Body of pancreas (tissue), 4 donors: ENCODE results near the gene UBAP1.

Experiments used
- POLR2A ChIP-seq, 3 donors: fragments of 450-650 bp; IDR thresholded peaks; one replicate each; pipeline ENCODE4 v1.6.1; 2016; ENCODE audit warnings: antibody characterized with exemption in 3 of 3, mild to moderate bottlenecking in 2 of 3
- TF ChIP-seq, protein P1 (sequence below), 7 experiments: fragments of 450-650 bp in 4 of 7; fragments of 200-600 bp in 3 of 7; sonication (generic) in 3 of 7; IDR thresholded peaks; one replicate each; pipeline ENCODE4 v1.5.1; 2016 to 2019; ENCODE audit warnings: antibody characterized with exemption in 7 of 7

DNA sequence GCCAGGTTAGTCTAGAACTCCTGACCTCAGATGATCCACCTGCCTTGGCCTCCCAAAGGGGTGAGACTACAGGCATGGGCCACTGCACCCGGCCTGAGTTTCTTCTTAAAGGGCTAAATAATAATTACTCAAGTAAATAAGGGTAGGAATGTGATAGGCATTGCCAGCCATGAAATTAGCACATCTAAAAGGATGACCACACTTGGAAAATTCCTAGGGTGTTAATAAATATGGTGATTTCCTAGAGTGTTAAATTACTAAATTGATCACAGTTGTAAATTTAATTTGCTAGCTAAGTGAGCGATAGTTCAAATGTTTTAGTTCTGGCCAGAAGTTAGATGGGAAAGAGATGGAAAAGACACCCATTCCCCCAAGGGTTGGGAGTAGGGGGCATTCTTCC, 53.4 kb downstream of the UBAP1 start:
- TF ChIP-seq, protein P1, sequence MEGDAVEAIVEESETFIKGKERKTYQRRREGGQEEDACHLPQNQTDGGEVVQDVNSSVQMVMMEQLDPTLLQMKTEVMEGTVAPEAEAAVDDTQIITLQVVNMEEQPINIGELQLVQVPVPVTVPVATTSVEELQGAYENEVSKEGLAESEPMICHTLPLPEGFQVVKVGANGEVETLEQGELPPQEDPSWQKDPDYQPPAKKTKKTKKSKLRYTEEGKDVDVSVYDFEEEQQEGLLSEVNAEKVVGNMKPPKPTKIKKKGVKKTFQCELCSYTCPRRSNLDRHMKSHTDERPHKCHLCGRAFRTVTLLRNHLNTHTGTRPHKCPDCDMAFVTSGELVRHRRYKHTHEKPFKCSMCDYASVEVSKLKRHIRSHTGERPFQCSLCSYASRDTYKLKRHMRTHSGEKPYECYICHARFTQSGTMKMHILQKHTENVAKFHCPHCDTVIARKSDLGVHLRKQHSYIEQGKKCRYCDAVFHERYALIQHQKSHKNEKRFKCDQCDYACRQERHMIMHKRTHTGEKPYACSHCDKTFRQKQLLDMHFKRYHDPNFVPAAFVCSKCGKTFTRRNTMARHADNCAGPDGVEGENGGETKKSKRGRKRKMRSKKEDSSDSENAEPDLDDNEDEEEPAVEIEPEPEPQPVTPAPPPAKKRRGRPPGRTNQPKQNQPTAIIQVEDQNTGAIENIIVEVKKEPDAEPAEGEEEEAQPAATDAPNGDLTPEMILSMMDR (IDR thresholded peaks at IDR 0.05), result no peak
- TF ChIP-seq POLR2A (IDR thresholded peaks at IDR 0.05), result no peak
